H1 (cell line): Measurements from ENCODE around the gene DOCK1. TPM values are rescaled to one million over a fixed set of nuclear protein-coding genes. Genes with fewer than 3 reads are reported as not detected.

Experiments
- CTCF ChIA-PET: fragments of 300-600 bp; sonication (Branson Sonifier 250); formaldehyde crosslinking; loops from one replicate; lab custom pipeline; 2021; ENCODE audit not compliant: partially characterized antibody; lab: Charles Lee
- POLR2A ChIA-PET: fragments of 300-600 bp; sonication (Branson Sonifier 250); formaldehyde crosslinking; loops from one replicate; lab custom pipeline; 2021; ENCODE audit warnings: inconsistent platforms; ENCODE audit not compliant: partially characterized antibody; lab: Charles Lee
- DNase-seq, 2 experiments: peaks; one replicate each; pipeline versions ENCODE4 v3.0.0 to v3.0.0-alpha.2; 2010 to 2022; ENCODE audit warnings: low spot score in 2 of 2, low read depth in 1 of 2, mixed read lengths in 1 of 2
- FAIRE-seq: peaks from 2 replicates; lab custom pipeline; 2011; peaks lifted over from hg19 to GRCh38; lab: Jason Lieb, UNC
- H2AFZ ChIP-seq: 2 replicates; pipeline ENCODE4 v1.8.1; 2012; ENCODE audit warnings: low read length, inconsistent platforms
- H2AK5ac ChIP-seq: 2 replicates; pipeline ENCODE4 v1.6.1; 2013; ENCODE audit warnings: low read depth, low read length
- H2BK120ac ChIP-seq: replicated peaks from 2 replicates; pipeline ENCODE3; 2013; ENCODE audit warnings: low read depth, low read length, inconsistent platforms
- H2BK12ac ChIP-seq: 2 replicates; pipeline ENCODE4 v1.6.1; 2013; ENCODE audit warnings: low read depth, low read length
- H2BK15ac ChIP-seq: 2 replicates; pipeline ENCODE4 v1.6.1; 2013; ENCODE audit warnings: low read length
- H2BK20ac ChIP-seq: 2 replicates; pipeline ENCODE4 v1.6.1; 2013; ENCODE audit warnings: low read length
- H2BK5ac ChIP-seq: 2 replicates; pipeline ENCODE4 v1.6.1; 2013; ENCODE audit warnings: low read depth, low read length
- H3K14ac ChIP-seq: 2 replicates; pipeline ENCODE4 v1.6.1; 2013; ENCODE audit warnings: inconsistent platforms; ENCODE audit not compliant: insufficient read length
- H3K18ac ChIP-seq: 2 replicates; pipeline ENCODE4 v1.6.1; 2013; ENCODE audit warnings: low read length; ENCODE audit errors: extremely low read depth
- H3K23ac ChIP-seq: 2 replicates; pipeline ENCODE4 v1.6.1; 2013; ENCODE audit warnings: inconsistent platforms; ENCODE audit not compliant: insufficient read length
- H3K23me2 ChIP-seq: 2 replicates; pipeline ENCODE4 v1.6.1; 2013; ENCODE audit warnings: low read depth, low read length
- H3K27ac ChIP-seq: 2 replicates; pipeline ENCODE4 v1.6.1; 2011; ENCODE audit warnings: low read depth, low read length, inconsistent platforms
- H3K27me3 ChIP-seq, 4 experiments: replicated peaks in 1 of 4; 1 replicate in 1 of 4; 2 replicates in 3 of 4; pipeline versions ENCODE4 v1.6.1 to v1.8.1; 2011 to 2013; ENCODE audit warnings: low read length in 3 of 4, mild to moderate bottlenecking in 3 of 4, inconsistent platforms in 2 of 4, mixed read lengths in 2 of 4, moderate library complexity in 1 of 4; ENCODE audit not compliant: control insufficient read depth in 3 of 4, insufficient read depth in 3 of 4; ENCODE audit errors: extremely low read depth in 1 of 4
- H3K36me3 ChIP-seq, 4 experiments: 2 replicates each; pipeline versions ENCODE4 v1.6.1 to v1.8.1; 2011 to 2013; ENCODE audit warnings: mild to moderate bottlenecking in 4 of 4, low read length in 3 of 4, moderate library complexity in 2 of 4, control low read depth in 1 of 4, inconsistent platforms in 1 of 4; ENCODE audit not compliant: insufficient read depth in 4 of 4, control insufficient read depth in 2 of 4
- H3K4ac ChIP-seq: replicated peaks from 2 replicates; pipeline ENCODE3; 2013; ENCODE audit warnings: low read length, low read depth, mixed read lengths, inconsistent platforms; ENCODE audit not compliant: insufficient read length
- H3K4me1 ChIP-seq, 4 experiments: replicated peaks in 1 of 4; 1 replicate in 1 of 4; 2 replicates in 3 of 4; pipeline versions ENCODE4 v1.6.1 to v1.8.1; 2011 to 2013; ENCODE audit warnings: low read length in 3 of 4, inconsistent platforms in 2 of 4, mixed read lengths in 1 of 4; ENCODE audit not compliant: insufficient read depth in 4 of 4, control insufficient read depth in 3 of 4
- H3K4me2 ChIP-seq, 2 experiments: 2 replicates each; pipeline versions ENCODE4 v1.6.1 to v1.8.1; 2011 to 2013; ENCODE audit warnings: low read depth in 2 of 2, low read length in 2 of 2, control low read depth in 1 of 2, inconsistent platforms in 1 of 2, mild to moderate bottlenecking in 1 of 2; ENCODE audit not compliant: insufficient read depth in 1 of 2
- H3K4me3 ChIP-seq, 4 experiments: fragments of 200-600, 300-600 bp in 1 of 4; sonication (generic), shearing (Covaris generic), sonication (Bioruptor Twin) in 1 of 4; 2 replicates each; pipeline versions ENCODE4 v1.5.1 to v1.8.1; 2011 to 2016; ENCODE audit warnings: low read length in 4 of 4, low read depth in 3 of 4, control low read depth in 2 of 4, inconsistent platforms in 2 of 4, mild to moderate bottlenecking in 2 of 4, mixed read lengths in 1 of 4, moderate library complexity in 1 of 4; ENCODE audit not compliant: insufficient read depth in 2 of 4; ENCODE audit errors: extremely low read depth in 1 of 4
- H3K56ac ChIP-seq: replicated peaks from 2 replicates; pipeline ENCODE3; 2013; ENCODE audit warnings: low read depth, mild to moderate bottlenecking, mixed read lengths, low read length, inconsistent platforms; ENCODE audit not compliant: insufficient read length
- H3K79me1 ChIP-seq: 2 replicates; pipeline ENCODE4 v1.6.1; 2013; ENCODE audit warnings: low read depth, low read length, control low read depth
- H3K79me2 ChIP-seq, 2 experiments: 2 replicates each; pipeline versions ENCODE4 v1.6.1 to v1.8.1; 2012 to 2013; ENCODE audit warnings: low read length in 2 of 2, mild to moderate bottlenecking in 2 of 2, inconsistent platforms in 1 of 2; ENCODE audit not compliant: insufficient read depth in 2 of 2, control insufficient read depth in 1 of 2
- H3K9ac ChIP-seq, 4 experiments: replicated peaks in 1 of 4; 1 replicate in 1 of 4; 2 replicates in 3 of 4; pipeline versions ENCODE4 v1.6.1 to v1.8.1; 2011 to 2013; ENCODE audit warnings: low read depth in 3 of 4, low read length in 3 of 4, control low read depth in 2 of 4, mild to moderate bottlenecking in 2 of 4, moderate library complexity in 2 of 4, inconsistent platforms in 1 of 4; ENCODE audit errors: extremely low read depth in 1 of 4
- H3K9me3 ChIP-seq, 2 experiments: 2 replicates each; pipeline versions ENCODE4 v1.6.1 to v1.8.1; 2012 to 2013; ENCODE audit warnings: mild to moderate bottlenecking in 2 of 2, moderate library complexity in 2 of 2, control low read depth in 1 of 2, inconsistent platforms in 1 of 2, low read depth in 1 of 2, low read length in 1 of 2, mixed read lengths in 1 of 2; ENCODE audit not compliant: insufficient read depth in 2 of 2
- H4K20me1 ChIP-seq, 2 experiments: replicated peaks in 1 of 2; 2 replicates each; pipeline versions ENCODE3 to v1.8.1; 2011 to 2013; ENCODE audit warnings: inconsistent platforms in 2 of 2, low read length in 2 of 2, mild to moderate bottlenecking in 1 of 2; ENCODE audit not compliant: insufficient read depth in 2 of 2, control insufficient read depth in 1 of 2
- H4K5ac ChIP-seq: 2 replicates; pipeline ENCODE4 v1.6.1; 2013; ENCODE audit warnings: low read length, low read depth, mixed read lengths, inconsistent platforms; ENCODE audit not compliant: insufficient read length
- H4K8ac ChIP-seq: 2 replicates; pipeline ENCODE4 v1.8.0; 2013; ENCODE audit warnings: mild to moderate bottlenecking, moderate library complexity, low read length, inconsistent platforms; ENCODE audit not compliant: insufficient read depth; ENCODE audit errors: extremely low read depth
- H4K91ac ChIP-seq: replicated peaks from 2 replicates; pipeline ENCODE3; 2013; ENCODE audit warnings: low read length, mixed read lengths, inconsistent platforms; ENCODE audit not compliant: insufficient read length
- BACH1 ChIP-seq: IDR thresholded peaks from 2 replicates; pipeline ENCODE4 v1.6.1; 2012; ENCODE audit warnings: low read length, improper control_type of control experiment
- BCL11A ChIP-seq, 2 experiments: IDR thresholded peaks; one replicate each; pipeline ENCODE4 v1.6.1; 2011; ENCODE audit warnings: low read depth in 2 of 2, low read length in 2 of 2, mild to moderate bottlenecking in 2 of 2
- E2F6 ChIP-seq: IDR thresholded peaks from 2 replicates; pipeline ENCODE4 v1.6.1; 2012; ENCODE audit warnings: inconsistent platforms
- GTF2F1 ChIP-seq: IDR thresholded peaks from 2 replicates; pipeline ENCODE4 v1.6.1; 2012; ENCODE audit warnings: low read depth, low read length, improper control_type of control experiment, borderline replicate concordance
- HDAC6 ChIP-seq: IDR thresholded peaks from one replicate; pipeline ENCODE4 v1.7.1; 2012; ENCODE audit warnings: low read depth, mild to moderate bottlenecking, inconsistent platforms, low read length, moderate library complexity
- KDM1A ChIP-seq: fragments of 200-600, 300-600 bp; sonication (generic); IDR thresholded peaks from 2 replicates; pipeline ENCODE4 v1.7.1; 2016; ENCODE audit warnings: mild to moderate bottlenecking, low read length, borderline replicate concordance
- KDM4A ChIP-seq: IDR thresholded peaks from one replicate; pipeline ENCODE4 v1.7.1; 2012; ENCODE audit warnings: low read depth, mild to moderate bottlenecking, moderate library complexity, low read length, inconsistent platforms; ENCODE audit not compliant: severe bottlenecking
- NANOG ChIP-seq: IDR thresholded peaks from 2 replicates; pipeline ENCODE4 v1.6.1; 2011; ENCODE audit warnings: low read length, low read depth, mild to moderate bottlenecking, inconsistent platforms; ENCODE audit not compliant: insufficient read depth, poor library complexity, severe bottlenecking
- PHF8 ChIP-seq: fragments of 200-600 bp; sonication (generic); conservative IDR thresholded peaks from 2 replicates; pipeline ENCODE4 v1.7.1; 2012; ENCODE audit warnings: low read depth, mild to moderate bottlenecking, inconsistent platforms, low read length, moderate library complexity
- RNF2 ChIP-seq: fragments of 200-900, 300-1000 bp; sonication (generic); IDR thresholded peaks from 2 replicates; pipeline ENCODE4 v1.7.1; 2016; ENCODE audit warnings: borderline replicate concordance, low read depth, mild to moderate bottlenecking, antibody characterized with exemption, low read length; ENCODE audit not compliant: poor library complexity, severe bottlenecking; ENCODE audit errors: missing control alignments
- RXRA ChIP-seq: IDR thresholded peaks from 2 replicates; pipeline ENCODE4 v1.6.1; 2011; ENCODE audit warnings: low read depth, mild to moderate bottlenecking, low read length, moderate library complexity; ENCODE audit not compliant: insufficient read depth
- TEAD4 ChIP-seq: IDR thresholded peaks from 2 replicates; pipeline ENCODE4 v1.6.1; 2012; ENCODE audit warnings: low read depth, low read length, inconsistent platforms, mixed read lengths
- WGBS, 2 experiments: shearing (Covaris generic) in 1 of 2; methylation state at CpG; one replicate each; pipeline versions ENCODE4 v1.1.6 to v1.1.7; 2013 to 2015; ENCODE audit warnings: low lambda C conversion rate in 2 of 2, mixed read lengths in 2 of 2, inconsistent platforms in 1 of 2, low coverage in 1 of 2, missing lambda C conversion rate in 1 of 2; ENCODE audit not compliant: insufficient replicate concordance in 2 of 2, insufficient coverage in 1 of 2, insufficient read length in 1 of 2; ENCODE audit errors: extremely low coverage in 1 of 2, missing lambda C conversion rate in 1 of 2; 5-methylcytosine and 5-hydroxymethylcytosine counted together
- polyA plus RNA-seq, 7 experiments: library from polyadenylated mRNA; depleted of rRNA in 3 of 7; stranded (reverse) in 5 of 7; unstranded in 2 of 7; fragments of >200 nt in 5 of 7; fragments of 200-250 nt in 2 of 7; gene quantifications; 1 replicate in 5 of 7; 2 replicates in 1 of 7; 4 replicates in 1 of 7; pipeline versions ENCODE4 v1.2.1 to v1.2.3, GENCODE V29; 2011 to 2013; ENCODE audit warnings: missing spikeins in 2 of 7, mixed read lengths in 2 of 7
- total RNA-seq: library from RNA; stranded (reverse); fragmentation: NEBNext Ultra II Directional; extraction: Animal tissue kit (Norgen Biotek cat#: 25700); gene quantifications from 2 replicates; pipeline ENCODE4 v1.2.1, GENCODE V29; 2021

The DOCK1 gene
- total and polyA plus RNA-seq, 2 of the 8 experiments (the other 6 are each of a cell fraction or from before 2014, with no cell fraction given): 11.6 to 53.0 TPM

GRCh38 chr10:126933116-126933515 is 27.9 kb downstream of the DOCK1 start:
- DNase-seq (no peak), FAIRE-seq (no peak)
- Histone ChIP-seq H4K5ac (no peak overlapping the region), H2AK5ac (no peak overlapping the region), H4K8ac (no peak overlapping the region), H3K4ac (no peak overlapping the region), H4K20me1 (peaks cover 5 to 15% of the 10 kb centered on the region in 2 experiments), H2BK5ac (0 out of 2 replicates have a peak overlapping the region, but pooled peaks have one; percentile 35), H2BK12ac (no peak overlapping the region), H3K36me3 (peaks cover 0 to 5% (median 0%) of the 10 kb centered on the region in 4 experiments; a peak in 2 of 8 replicates), H3K23ac (no peak overlapping the region), H3K27ac (no peak overlapping the region), H3K9me3 (no peaks in the 10 kb centered on the region), H3K79me2 (peaks cover 15 to 88% of the 10 kb centered on the region in 2 experiments), H2BK15ac (no peak overlapping the region), H3K4me2 (no peak overlapping the region), H3K4me3 (no peak overlapping the region), H2AFZ (no peak overlapping the region), H3K56ac (no peak overlapping the region), H3K79me1 (peaks cover 35% of the 10 kb centered on the region), H3K9ac (no peak overlapping the region), H4K91ac (no peak overlapping the region), H3K4me1 (peaks cover 0 to 4% (median 0%) of the 10 kb centered on the region in 4 experiments; a peak in 3 of 7 replicates), H2BK20ac (no peak overlapping the region), H3K18ac (no peak overlapping the region), H3K23me2 (no peaks in the 10 kb centered on the region), H2BK120ac (no peak overlapping the region), H3K14ac (no peak overlapping the region), H3K27me3 (no peaks in the 10 kb centered on the region)
- POLR2A ChIA-PET: interaction anchor here (1.0 kb wide), 1 partner anchor 10 kb away, joined by 3 read pairs; no protein-coding TSS in a partner anchor
- WGBS, 2 experiments: 87% methylated on average over 4 of the region's 4 CpGs; no CpG with 5 or more reads in 1 of the 2 experiments
- CTCF ChIA-PET: interaction anchor here (1.3 to 1.8 kb wide), 3 partner anchors 9 to 24 kb away, joined by 3 to 5 read pairs (median 4); no protein-coding TSS in a partner anchor
- TF ChIP-seq BCL11A (IDR thresholded peaks at IDR 0.05; ENCODE audit: low read depth in 2 of 2, low read length in 2 of 2) (no peak), RNF2 (no peak), KDM1A (no peak), GTF2F1 (no peak), KDM4A (no peak), E2F6 (no peak), BACH1 (no peak), NANOG (no peak), HDAC6 (no peak), PHF8 (no peak), RXRA (no peak), TEAD4 (no peak)
